ENCODE measurements around the gene HINT2.

The HINT2 gene

GRCh38 chr9:35840881-35841644 is 26.2 kb upstream of the HINT2 start:
- no peak for TF ChIP-seq CTCF (IDR thresholded peaks at IDR 0.05; ENCODE audit: low read length, missing control alignments)
- H3K4me3 ChIP-seq (replicated peaks; ENCODE audit: low read depth, low read length) = no peak overlapping the region
- no peak for DNase-seq (ENCODE audit: low read depth)

- no peak for DNase-seq (ENCODE audit: low read depth)
- TF ChIP-seq CTCF (IDR thresholded peaks at IDR 0.05; ENCODE audit: low read length, missing control alignments) = no peak
- H3K4me3 ChIP-seq (replicated peaks; ENCODE audit: low read depth, low read length) = no peak overlapping the region
Measured at GRCh38 chr9:35839926-35840325, 25.1 kb upstream of the HINT2 start.

GRCh38 chr9:35836595-35836994 is 21.8 kb upstream of the HINT2 start:
- no peak overlapping the region for H3K4me3 ChIP-seq (replicated peaks; ENCODE audit: low read depth, low read length)
- TF ChIP-seq CTCF (IDR thresholded peaks at IDR 0.05; ENCODE audit: low read length, missing control alignments) = no peak
- DNase-seq (ENCODE audit: low read depth) = no peak

GRCh38 chr9:35835766-35836165 is 20.9 kb upstream of the HINT2 start:
- TF ChIP-seq CTCF (IDR thresholded peaks at IDR 0.05; ENCODE audit: low read length, missing control alignments) = no peak
- no peak for DNase-seq (ENCODE audit: low read depth)
- no peak overlapping the region for H3K4me3 ChIP-seq (replicated peaks; ENCODE audit: low read depth, low read length)

GRCh38 chr9:35835216-35835632 is 20.4 kb upstream of the HINT2 start:
- peak; percentile 30 for TF ChIP-seq CTCF (IDR thresholded peaks at IDR 0.05; ENCODE audit: low read length, missing control alignments)
- no peak for DNase-seq (ENCODE audit: low read depth)
- no peak overlapping the region for H3K4me3 ChIP-seq (replicated peaks; ENCODE audit: low read depth, low read length)

- H3K4me3 ChIP-seq (replicated peaks; ENCODE audit: low read depth, low read length) = no peak overlapping the region
- TF ChIP-seq CTCF (IDR thresholded peaks at IDR 0.05; ENCODE audit: low read length, missing control alignments) = no peak
- no peak for DNase-seq (ENCODE audit: low read depth)
Measured at GRCh38 chr9:35834260-35835215, 19.7 kb upstream of the HINT2 start.

Data from fibroblast of pulmonary artery (primary cell).